Left cardiac atrium (tissue), 4 donors: ENCODE measurements around the gene LYG1. TPM values are rescaled to one million over a fixed set of nuclear protein-coding genes. Genes with fewer than 3 reads are reported as not detected.
"Not testable (repeated sequence)": the region's sequence is repeated elsewhere in the genome, so short reads cannot be mapped to it uniquely, and the experiment has no call there.

Source experiments
- ATAC-seq, 2 donors: fragments of 200-7000 bp; cut with Tn5 transposase; one replicate each; pipeline ENCODE4 v1.9.1; 2020; ENCODE audit warnings: mild to moderate bottlenecking in 2 of 2, moderate library complexity in 2 of 2
- DNase-seq: peaks from one replicate; pipeline ENCODE4 v3.0.0-alpha.2; 2020
- intact Hi-C, 2 donors: fragments of 100-400 bp; cut with DNase I; formaldehyde crosslinking; loops; one replicate each; pipeline versions ENCODE4 v1.14.1 to v1.15.1; 2022 to 2023
- long read RNA-seq: library from polyadenylated mRNA; unstranded; transcript quantifications from one replicate; pipeline ENCODE4 v2.0.0, GENCODE V29; 2021
- total RNA-seq, 2 donors: library from RNA; stranded (reverse); fragmentation: NEBNext Ultra II Directional; extraction: Animal tissue kit (Norgen Biotek cat#: 25700); gene quantifications; one replicate each; pipeline ENCODE4 v1.2.1, GENCODE V29; 2021
- donor health status: DM: no; HTN: yes; CAD: no.
- donor health status: DM: no; HTN: yes; CAD: no; lungs with severe emphysema.
- donor health status: DM: yes; HTN: yes; CAD: no.
- donor health status: Dilated cardiomyopathy.

LYG1 gene
- total RNA-seq: under 1 TPM; 0.47 to 0.65 TPM
- long read RNA-seq, partial matches to known transcripts: 0 of 1 reads
- long read RNA-seq, other reads (novel, unspliced or antisense): 1 of 1 reads

GRCh38 chr2:99301097-99301496, at the start of gene LYG1:
LYG1 (minus strand) TSS chr2:99301197; CDS start chr2:99295670, 5,527 bp downstream.
- intact Hi-C loops, DNase-seq, ATAC-seq: not testable (repeated sequence)

- no peak for ATAC-seq
- DNase-seq: no peak
- intact Hi-C loops: no loop called here
Observed at GRCh38 chr2:99350194-99350593, 49.2 kb upstream of the LYG1 start.

- no peak for DNase-seq
- intact Hi-C loops: loop anchor here in 1 of 2 donors (10.0 kb wide), 1 partner anchor 137 kb away; no protein-coding TSS in a partner anchor
- no peak for ATAC-seq
Observed at GRCh38 chr2:99348173-99348572, 47.2 kb upstream of the LYG1 start.

- ATAC-seq (no peak), DNase-seq (no peak)
- intact Hi-C loops: loop anchor here in 1 of 2 donors (10.0 kb wide), 1 partner anchor 139 kb away; no protein-coding TSS in a partner anchor
Observed at GRCh38 chr2:99346218-99346617, 45.2 kb upstream of the LYG1 start.

GRCh38 chr2:99345446-99345845, 44.4 kb upstream of the LYG1 start:
- DNase-seq, ATAC-seq: not testable (repeated sequence)
- intact Hi-C loops: loop anchor here in 1 of 2 donors (10.0 kb wide), 1 partner anchor 139 kb away; no protein-coding TSS in a partner anchor

GRCh38 chr2:99342536-99342935, 41.5 kb upstream of the LYG1 start:
- intact Hi-C loops: loop anchor here in 1 of 2 donors (10.0 kb wide), 1 partner anchor 142 kb away; no protein-coding TSS in a partner anchor
- no peak for DNase-seq
- ATAC-seq: no peak

- intact Hi-C loops: loop anchor here in 1 of 2 donors (10.0 kb wide), 1 partner anchor 144 kb away; no protein-coding TSS in a partner anchor
- ATAC-seq: no peak
- no peak for DNase-seq
Observed at GRCh38 chr2:99340669-99341236, 39.8 kb upstream of the LYG1 start.

GRCh38 chr2:99338029-99338585, 37.1 kb upstream of the LYG1 start:
- no peak for ATAC-seq
- DNase-seq: no peak
- intact Hi-C loops: loop anchor here in 1 of 2 donors (5.0 kb wide), 1 partner anchor 156 kb away; the partner anchor contains the start of genes MITD1 and MRPL30

- DNase-seq (peak; percentile 98), ATAC-seq (peak; percentile 94 to 95)
- intact Hi-C loops: loop anchor here in 1 of 2 donors (2.0 to 5.0 kb wide), 2 partner anchors 153 to 155 kb away; partner anchors contain the start of genes MITD1, MRPL30 and REV1
Observed at GRCh38 chr2:99337113-99338028, 36.4 kb upstream of the LYG1 start, which contains the start of gene EIF5B. EIF5B (plus strand) TSS chr2:99337389; CDS start chr2:99337555, 166 bp downstream.

- intact Hi-C loops: loop anchor here in 1 of 2 donors (2.0 to 5.0 kb wide), 2 partner anchors 154 kb away; partner anchors contain the start of genes MITD1, MRPL30 and REV1
- DNase-seq: no peak
- no peak for ATAC-seq
Observed at GRCh38 chr2:99336804-99337112, 35.8 kb upstream of the LYG1 start.

GRCh38 chr2:99335911-99336803, 35.2 kb upstream of the LYG1 start, which contains the start of gene TXNDC9:
TXNDC9 (minus strand) TSS chr2:99336333; CDS start chr2:99333210, 3,123 bp downstream.
- DNase-seq (peak; percentile 99), ATAC-seq (peak; percentile 94)
- intact Hi-C loops: loop anchor here in 1 of 2 donors (2.0 to 5.0 kb wide), 2 partner anchors 154 to 155 kb away; partner anchors contain the start of genes MITD1, MRPL30 and REV1

GRCh38 chr2:99325384-99325783, 24.4 kb upstream of the LYG1 start:
- DNase-seq (no peak), ATAC-seq (no peak)
- intact Hi-C loops: no loop called here

- ATAC-seq, intact Hi-C loops: not testable (repeated sequence)
Observed at GRCh38 chr2:99317873-99318200, 16.8 kb upstream of the LYG1 start.

GRCh38 chr2:99317161-99317872, 16.3 kb upstream of the LYG1 start:
- DNase-seq: no peak
- no peak for ATAC-seq
- intact Hi-C loops: no loop called here

More at GRCh38 chr2:99317873-99318200, 16.8 kb upstream of the LYG1 start:
- DNase-seq: not testable (repeated sequence)

- intact Hi-C loops: no loop called here
- ATAC-seq (no peak), DNase-seq (no peak)
Observed at GRCh38 chr2:99299580-99299979, 1.4 kb downstream of the LYG1 start.

GRCh38 chr2:99297994-99298393, 3.0 kb downstream of the LYG1 start:
- ATAC-seq: no peak
- intact Hi-C loops: no loop called here
- DNase-seq: no peak

GRCh38 chr2:99285526-99285925, 15.5 kb downstream of the LYG1 start:
- DNase-seq: no peak
- no peak for ATAC-seq
- intact Hi-C loops: no loop called here
